Measurements from ENCODE around the gene PTPN1.

GRCh38 chr20:50513169-50514034, 3.2 kb downstream of the PTPN1 start:
- no peak for TF ChIP-seq ZNF37A (tag by site-specific recombination; IDR thresholded peaks at IDR 0.05)
- no peak for TF ChIP-seq ZNF501 (tag by site-specific recombination; IDR thresholded peaks at IDR 0.05)
- no peak for TF ChIP-seq ZNF837 (tag by site-specific recombination; IDR thresholded peaks at IDR 0.05)
- no peak for TF ChIP-seq PRDM1 (tag by site-specific recombination; IDR thresholded peaks at IDR 0.05)
- no peak for TF ChIP-seq ZNF239 (tag by site-specific recombination; IDR thresholded peaks at IDR 0.05)
- TF ChIP-seq ZBTB8A (tag by site-specific recombination; IDR thresholded peaks at IDR 0.05): peak; percentile 55
- TF ChIP-seq ZNF335 (tag by site-specific recombination; conservative IDR thresholded peaks at IDR 0.05): peak; percentile 36; the same call in 1 of the 2 replicates
- TF ChIP-seq EGR2 (tag by site-specific recombination; IDR thresholded peaks at IDR 0.05; ENCODE audit: low read depth): no peak
- TF ChIP-seq ZEB2 (tag by site-specific recombination; IDR thresholded peaks at IDR 0.05): peak; percentile 70; the same call in 1 of the 2 replicates
- TF ChIP-seq ZNF341 (tag by site-specific recombination; IDR thresholded peaks at IDR 0.05; ENCODE audit: low read depth): peak; percentile 48
- TF ChIP-seq, protein P1, sequence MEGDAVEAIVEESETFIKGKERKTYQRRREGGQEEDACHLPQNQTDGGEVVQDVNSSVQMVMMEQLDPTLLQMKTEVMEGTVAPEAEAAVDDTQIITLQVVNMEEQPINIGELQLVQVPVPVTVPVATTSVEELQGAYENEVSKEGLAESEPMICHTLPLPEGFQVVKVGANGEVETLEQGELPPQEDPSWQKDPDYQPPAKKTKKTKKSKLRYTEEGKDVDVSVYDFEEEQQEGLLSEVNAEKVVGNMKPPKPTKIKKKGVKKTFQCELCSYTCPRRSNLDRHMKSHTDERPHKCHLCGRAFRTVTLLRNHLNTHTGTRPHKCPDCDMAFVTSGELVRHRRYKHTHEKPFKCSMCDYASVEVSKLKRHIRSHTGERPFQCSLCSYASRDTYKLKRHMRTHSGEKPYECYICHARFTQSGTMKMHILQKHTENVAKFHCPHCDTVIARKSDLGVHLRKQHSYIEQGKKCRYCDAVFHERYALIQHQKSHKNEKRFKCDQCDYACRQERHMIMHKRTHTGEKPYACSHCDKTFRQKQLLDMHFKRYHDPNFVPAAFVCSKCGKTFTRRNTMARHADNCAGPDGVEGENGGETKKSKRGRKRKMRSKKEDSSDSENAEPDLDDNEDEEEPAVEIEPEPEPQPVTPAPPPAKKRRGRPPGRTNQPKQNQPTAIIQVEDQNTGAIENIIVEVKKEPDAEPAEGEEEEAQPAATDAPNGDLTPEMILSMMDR (tag by site-specific recombination; IDR thresholded peaks at IDR 0.05): no peak
- peak; percentile 43; the same call in 1 of the 2 replicates for TF ChIP-seq KLF10 (tag by site-specific recombination; IDR thresholded peaks at IDR 0.05)
